DMS53 treated with DMSO at 0.1 percent for 48 hours (cell line): ENCODE results near the gene SAPCD2.

ENCODE experiments used
- DNase-seq: peaks from one replicate; lab custom pipeline; 2025; ENCODE audit not compliant: unreplicated experiment; lab: John Stamatoyannopoulos, UW

SAPCD2 gene

GRCh38 chr9:137107982-137108381 is 37.6 kb upstream of the SAPCD2 start:
- no peak for DNase-seq

- no peak for DNase-seq
These were observed 37.1 kb upstream of the SAPCD2 start for GRCh38 chr9:137107312-137107921.

GRCh38 chr9:137106662-137107250 is 36.4 kb upstream of the SAPCD2 start:
- no peak for DNase-seq

- DNase-seq = no peak
These were observed 35.7 kb upstream of the SAPCD2 start for GRCh38 chr9:137105814-137106661.

- DNase-seq = no peak
These were observed 33.0 kb upstream of the SAPCD2 start for GRCh38 chr9:137103206-137103999.

- no peak for DNase-seq
These were observed 28.9 kb upstream of the SAPCD2 start for GRCh38 chr9:137099231-137099630.

GRCh38 chr9:137097761-137098462 is 27.6 kb upstream of the SAPCD2 start:
- no peak for DNase-seq

GRCh38 chr9:137096785-137097546 is 26.6 kb upstream of the SAPCD2 start:
- DNase-seq = no peak

- no peak for DNase-seq
These were observed 25.5 kb upstream of the SAPCD2 start for GRCh38 chr9:137095664-137096517.

- no peak for DNase-seq
These were observed 19.0 kb upstream of the SAPCD2 start for GRCh38 chr9:137089232-137089947.

- no peak for DNase-seq
These were observed 17.8 kb upstream of the SAPCD2 start for GRCh38 chr9:137088121-137088520.

- DNase-seq = no peak
These were observed 17.1 kb upstream of the SAPCD2 start for GRCh38 chr9:137087409-137087925.

- peak; percentile 97 for DNase-seq
These were observed 16.4 kb upstream of the SAPCD2 start, which contains the start of gene MAN1B1 for GRCh38 chr9:137086531-137087408. Gene MAN1B1 (plus strand): TSS chr9:137086985. CDS start chr9:137087000, 15 bp downstream.

- DNase-seq = no peak
These were observed 15.7 kb upstream of the SAPCD2 start for GRCh38 chr9:137085920-137086530.

- DNase-seq = no peak
These were observed 14.2 kb upstream of the SAPCD2 start for GRCh38 chr9:137084526-137084925.

- DNase-seq = peak; percentile 82
These were observed 13.1 kb upstream of the SAPCD2 start for GRCh38 chr9:137083394-137084004.
